HepG2 (cell line): Measurements from ENCODE around the gene SNAI3. TPM values are rescaled to one million over a fixed set of nuclear protein-coding genes. Genes with fewer than 3 reads are reported as not detected.

Experiments
- ASH2L ChIP-seq: fragments of 300-600, 200-600 bp; sonication (generic); IDR thresholded peaks from 2 replicates; pipeline ENCODE4 v1.7.0; 2017; ENCODE audit warnings: low read depth, mild to moderate bottlenecking, moderate library complexity, mixed read lengths, low read length; ENCODE audit not compliant: insufficient read length
- FOXK1 ChIP-seq: sonication (generic); formaldehyde crosslinking; IDR thresholded peaks from 2 replicates; pipeline ENCODE4 v1.4.0; 2020; ENCODE audit warnings: low read depth, missing genetic modification reagents, borderline replicate concordance
- HES4 ChIP-seq: sonication (generic); formaldehyde crosslinking; IDR thresholded peaks from 2 replicates; pipeline ENCODE4 v1.9.0; 2021; ENCODE audit warnings: mild to moderate bottlenecking, missing genetic modification reagents, borderline replicate concordance
- HMGXB4 ChIP-seq, 2 experiments: sonication (generic) in 1 of 2; formaldehyde crosslinking in 1 of 2; IDR thresholded peaks; 2 replicates each; pipeline versions ENCODE4 v1.4.0 to v1.6.1; 2018 to 2020; ENCODE audit warnings: missing genetic modification reagents in 2 of 2, borderline replicate concordance in 1 of 2, low read depth in 1 of 2, mild to moderate bottlenecking in 1 of 2, missing biosample characterization in 1 of 2
- HNRNPH1 ChIP-seq: fragments of 200-400 bp; formaldehyde crosslinking; optimal IDR thresholded peaks from 2 replicates; pipeline ENCODE3; 2017; ENCODE audit warnings: mild to moderate bottlenecking, low read depth, low read length
- JARID2 ChIP-seq: sonication (generic); formaldehyde crosslinking; IDR thresholded peaks from 2 replicates; pipeline ENCODE4 v1.8.1; 2023; ENCODE audit warnings: missing genetic modification reagents, inconsistent platforms; ENCODE audit not compliant: insufficient replicate concordance
- MAFF ChIP-seq: IDR thresholded peaks from 2 replicates; pipeline ENCODE4 v1.6.1; 2011; ENCODE audit warnings: low read depth, low read length, improper control_type of control experiment
- NCOR1 ChIP-seq: fragments of 200-600 bp; sonication (generic); IDR thresholded peaks from 2 replicates; pipeline ENCODE4 v1.7.0; 2017; ENCODE audit warnings: antibody characterized with exemption, low read length, borderline replicate concordance
- NR2F2 ChIP-seq: IDR thresholded peaks from 2 replicates; pipeline ENCODE4 v1.6.1; 2012; ENCODE audit warnings: low read depth, inconsistent platforms, borderline replicate concordance
- PBX3 ChIP-seq: sonication (generic); formaldehyde crosslinking; IDR thresholded peaks from 2 replicates; pipeline ENCODE4 v1.8.1; 2023; ENCODE audit warnings: missing genetic modification reagents, inconsistent platforms, borderline replicate concordance
- PHF20 ChIP-seq: sonication (generic); formaldehyde crosslinking; IDR thresholded peaks from 2 replicates; pipeline ENCODE4 v1.5.0; 2020; ENCODE audit warnings: mild to moderate bottlenecking, missing genetic modification reagents
- RXRA ChIP-seq: sonication (generic); formaldehyde crosslinking; IDR thresholded peaks from 2 replicates; pipeline ENCODE4 v1.5.1; 2020; ENCODE audit warnings: missing genetic modification reagents
- SATB2 ChIP-seq: sonication (generic); formaldehyde crosslinking; IDR thresholded peaks from 2 replicates; pipeline ENCODE4 v1.5.0; 2020; ENCODE audit warnings: missing genetic modification reagents
- TFDP1 ChIP-seq: IDR thresholded peaks from 2 replicates; pipeline ENCODE4 v1.6.1; 2016; ENCODE audit warnings: missing compliant biosample characterization, missing genetic modification reagents, borderline replicate concordance
- XRCC5 ChIP-seq: fragments of 200-400 bp; formaldehyde crosslinking; optimal IDR thresholded peaks from 2 replicates; pipeline ENCODE3; 2017; ENCODE audit warnings: mild to moderate bottlenecking, low read length
- ZFYVE20 ChIP-seq: sonication (generic); formaldehyde crosslinking; IDR thresholded peaks from 2 replicates; pipeline ENCODE4 v1.8.0; 2023; ENCODE audit warnings: low read depth, mild to moderate bottlenecking, moderate library complexity, missing genetic modification reagents, borderline replicate concordance
- ZNF12 ChIP-seq: sonication (generic); formaldehyde crosslinking; IDR thresholded peaks from 2 replicates; pipeline ENCODE4 v1.5.0; 2020; ENCODE audit warnings: missing genetic modification reagents
- ZNF136 ChIP-seq: sonication (generic); formaldehyde crosslinking; IDR thresholded peaks from 2 replicates; pipeline ENCODE4 v1.8.1; 2022; ENCODE audit warnings: low read depth, mild to moderate bottlenecking, moderate library complexity, missing genetic modification reagents
- ZNF260 ChIP-seq: sonication (generic); formaldehyde crosslinking; IDR thresholded peaks from 2 replicates; pipeline ENCODE4 v1.4.0; 2020; ENCODE audit warnings: missing genetic modification reagents, low read depth, mild to moderate bottlenecking, borderline replicate concordance
- ZNF367 ChIP-seq: sonication (generic); formaldehyde crosslinking; IDR thresholded peaks from 2 replicates; pipeline ENCODE4 v1.4.0; 2020; ENCODE audit warnings: missing genetic modification reagents, borderline replicate concordance
- ZNF441 ChIP-seq: sonication (generic); formaldehyde crosslinking; IDR thresholded peaks from 2 replicates; pipeline ENCODE4 v1.7.0; 2021; ENCODE audit warnings: missing genetic modification reagents, borderline replicate concordance
- ZNF572 ChIP-seq: sonication (generic); formaldehyde crosslinking; IDR thresholded peaks from 2 replicates; pipeline ENCODE4 v1.5.1; 2020; ENCODE audit warnings: mild to moderate bottlenecking, missing genetic modification reagents
- ZNF776 ChIP-seq: sonication (generic); formaldehyde crosslinking; IDR thresholded peaks from 2 replicates; pipeline ENCODE4 v1.4.0; 2020; ENCODE audit warnings: mild to moderate bottlenecking, missing genetic modification reagents
- polyA plus RNA-seq, 8 experiments: library from polyadenylated mRNA; depleted of rRNA in 3 of 8; stranded (reverse) in 7 of 8; unstranded in 1 of 8; fragments of >200 nt; fragmentation: Illumina TruSeq in 4 of 8; extraction: Trizol in 4 of 8; gene quantifications; 2 replicates each; pipeline versions ENCODE4 v1.2.1 to v1.2.3, GENCODE V29; 2011 to 2016; ENCODE audit warnings: low read depth in 4 of 8, missing spikeins in 1 of 8, mixed read lengths in 1 of 8; ENCODE audit not compliant: insufficient read depth in 1 of 8
- total RNA-seq, 5 experiments: library from RNA; depleted of rRNA; stranded (reverse); fragments of >200 nt; fragmentation: Illumina TruSeq; extraction: Trizol; gene quantifications; 2 replicates each; pipeline ENCODE4 v1.2.3, GENCODE V29; 2016; ENCODE audit warnings: low read depth in 1 of 5

Gene SNAI3
- total and polyA plus RNA-seq, 2 of the 13 experiments (the other 11 are each of a cell fraction or from before 2014, with no cell fraction given): 0.09 to 0.18 TPM

- TF ChIP-seq SATB2 (peak; percentile 47; the same call in 1 of the 2 replicates), ZNF776 (CRISPR knock-in tag) (peak; percentile 71), XRCC5 (peak; percentile 62), RXRA (CRISPR knock-in tag) (peak; percentile 92), JARID2 (CRISPR knock-in tag) (no peak), PHF20 (peak; percentile 61; the same call in 1 of the 2 replicates), NCOR1 (peak; percentile 15; the same call in 1 of the 2 replicates), ZNF260 (CRISPR knock-in tag) (no peak), MAFF (no peak), ZNF572 (peak; percentile 25; the same call in 1 of the 2 replicates), HMGXB4 (CRISPR knock-in tag; IDR thresholded peaks at IDR 0.05; ENCODE audit: borderline replicate concordance in 1 of 2, low read depth in 1 of 2) (peak; percentile 45 to 95; a peak in 3 of 4 replicates), HNRNPH1 (no peak), HES4 (CRISPR knock-in tag) (peak; percentile 98), ZNF367 (CRISPR knock-in tag) (peak; percentile 1; the same call in 1 of the 2 replicates), ZNF136 (CRISPR knock-in tag) (peak; percentile 98), NR2F2 (no peak; the same call in 1 of the 2 replicates), ZNF441 (CRISPR knock-in tag) (no peak; the same call in 1 of the 2 replicates), ZFYVE20 (CRISPR knock-in tag) (no peak), ASH2L (peak; percentile 96), ZNF12 (CRISPR knock-in tag) (0 out of 2 replicates have a peak, but pooled peaks have one; percentile 30), TFDP1 (peak; percentile 69; the same call in 1 of the 2 replicates), PBX3 (CRISPR knock-in tag) (peak; percentile 73; the same call in 1 of the 2 replicates), FOXK1 (CRISPR knock-in tag) (peak; percentile 81)
These were observed 23.3 kb downstream of the SNAI3 start, which contains the start of gene MVD (continued) for GRCh38 chr16:88662843-88663606.
